Measurements from ENCODE around the gene HOXA5.

The HOXA5 gene

GRCh38 chr7:27108390-27109127, 34.9 kb downstream of the HOXA5 start:
- no peak for DNase-seq (ENCODE audit: low spot score)

GRCh38 chr7:27107391-27108381, 35.8 kb downstream of the HOXA5 start:
- no peak for DNase-seq (ENCODE audit: low spot score)

- no peak for DNase-seq (ENCODE audit: low spot score)
These were observed 36.6 kb downstream of the HOXA5 start for GRCh38 chr7:27106901-27107240.

GRCh38 chr7:27106181-27106900, 37.1 kb downstream of the HOXA5 start:
- DNase-seq (ENCODE audit: low spot score), result no peak

DNA sequence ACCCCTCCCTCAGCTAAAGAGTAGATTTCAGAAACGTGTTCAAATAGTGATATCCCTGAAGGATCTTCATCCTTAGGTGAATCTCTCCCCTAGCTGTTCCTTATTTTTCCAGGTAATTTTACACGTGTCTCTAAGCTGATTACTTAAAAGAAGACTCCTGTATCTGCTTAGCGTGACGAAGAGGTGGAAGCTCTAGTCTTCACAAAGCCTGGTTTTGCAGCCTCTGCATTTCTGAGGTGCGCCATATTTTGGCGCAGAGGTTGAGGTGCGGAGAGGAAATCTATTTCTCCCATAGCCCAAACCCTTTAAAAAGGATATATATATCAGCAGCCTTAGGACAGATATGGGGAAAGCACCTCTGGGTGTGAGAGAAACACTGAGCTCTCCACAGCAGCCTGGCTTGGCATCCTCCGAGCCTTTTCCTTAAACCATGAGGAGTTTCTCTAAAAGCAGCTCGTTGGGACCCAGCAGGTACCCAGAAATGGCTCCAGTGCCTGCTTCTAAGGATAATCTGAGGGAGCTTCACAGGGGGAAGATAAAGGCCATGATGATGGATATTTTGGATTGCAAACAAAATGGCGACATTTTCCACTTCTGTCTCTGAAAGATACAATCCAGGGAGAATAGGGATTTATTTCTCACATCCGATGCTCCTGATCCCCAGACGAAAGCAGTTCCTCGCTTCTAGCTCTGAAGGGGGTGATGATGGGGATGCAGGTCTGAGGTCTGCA, 38.0 kb downstream of the HOXA5 start:
- DNase-seq (ENCODE audit: low spot score), result no peak

GRCh38 chr7:27104341-27105058, 39.0 kb downstream of the HOXA5 start:
- DNase-seq (ENCODE audit: low spot score), result no peak

- no peak for DNase-seq (ENCODE audit: low spot score)
These were observed 39.8 kb downstream of the HOXA5 start for GRCh38 chr7:27103489-27104226.

DNA sequence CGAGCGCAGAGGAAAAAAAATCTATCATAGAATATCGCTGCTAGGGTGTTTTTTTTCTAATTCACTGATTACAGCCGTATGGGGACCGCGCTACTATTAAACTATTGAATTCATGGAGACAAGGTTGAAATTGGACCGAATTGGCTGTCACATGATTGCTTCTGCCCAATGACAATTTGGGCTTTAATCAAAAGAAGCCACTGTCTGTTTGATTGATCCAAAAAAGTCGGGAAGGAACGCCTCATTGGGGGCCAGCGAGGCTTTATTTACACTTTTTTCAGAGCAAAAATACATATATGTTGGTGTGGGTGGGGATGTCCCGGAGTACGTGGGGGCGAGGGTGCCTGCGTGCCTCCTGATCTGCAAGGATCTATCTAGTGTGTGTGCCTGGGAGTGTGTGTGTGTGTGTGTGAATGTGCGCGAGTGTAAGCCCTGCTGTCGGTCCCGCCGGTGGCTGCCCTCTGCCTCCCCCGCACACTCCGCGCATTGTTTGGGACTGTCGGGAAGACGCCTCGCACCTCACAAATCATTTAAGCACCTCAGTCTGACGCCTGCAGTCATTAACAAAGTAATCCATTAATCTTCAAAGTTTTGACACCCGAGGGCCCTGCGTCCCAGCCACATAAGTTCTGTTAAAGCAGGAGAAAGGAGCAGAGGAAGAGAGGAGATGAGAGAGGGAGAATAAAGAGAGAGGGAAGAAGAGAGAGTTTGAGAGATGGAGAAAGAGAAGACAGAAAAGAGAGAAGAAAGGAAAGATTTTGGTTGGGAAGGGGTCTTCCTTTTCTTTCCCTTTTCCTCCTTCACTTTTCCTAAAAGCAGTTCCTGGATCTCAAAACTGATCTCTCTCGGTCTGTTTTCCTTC, 40.7 kb downstream of the HOXA5 start, which contains the start of gene HOXA2:
Gene HOXA2, minus strand, starts transcription at position 103 of the 862 bp plus-strand sequence. CDS start 183 bp downstream, outside the sequence.
- no peak for DNase-seq (ENCODE audit: low spot score)

GRCh38 chr7:27101957-27102580, 41.4 kb downstream of the HOXA5 start:
- DNase-seq (ENCODE audit: low spot score), result no peak

GRCh38 chr7:27101171-27101956, 42.1 kb downstream of the HOXA5 start:
- no peak for DNase-seq (ENCODE audit: low spot score)

DNA sequence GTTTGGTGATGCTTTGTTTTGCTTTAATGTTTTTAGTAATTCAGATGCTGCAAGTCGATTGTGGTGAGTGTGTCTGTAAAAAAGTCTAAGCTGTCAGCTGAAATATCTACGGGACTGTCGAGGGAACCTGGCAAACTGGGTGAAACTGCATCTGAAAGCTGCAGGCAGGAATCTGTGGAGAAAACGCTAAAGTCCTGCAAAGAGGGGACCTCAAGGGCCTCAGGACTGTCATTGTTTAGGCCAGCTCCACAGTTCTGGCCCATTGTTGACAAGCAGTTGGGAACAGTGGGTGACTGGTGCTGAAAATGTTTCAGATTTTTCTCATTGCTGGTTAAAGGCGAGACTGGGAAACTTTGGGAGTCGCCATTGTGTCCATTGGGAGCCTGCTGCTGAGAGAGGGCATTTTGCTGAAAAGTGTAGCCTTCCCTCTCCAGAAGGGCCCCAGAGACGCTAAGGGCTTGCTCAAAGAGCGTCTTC, 42.7 kb downstream of the HOXA5 start:
- DNase-seq (ENCODE audit: low spot score), result no peak

DNA sequence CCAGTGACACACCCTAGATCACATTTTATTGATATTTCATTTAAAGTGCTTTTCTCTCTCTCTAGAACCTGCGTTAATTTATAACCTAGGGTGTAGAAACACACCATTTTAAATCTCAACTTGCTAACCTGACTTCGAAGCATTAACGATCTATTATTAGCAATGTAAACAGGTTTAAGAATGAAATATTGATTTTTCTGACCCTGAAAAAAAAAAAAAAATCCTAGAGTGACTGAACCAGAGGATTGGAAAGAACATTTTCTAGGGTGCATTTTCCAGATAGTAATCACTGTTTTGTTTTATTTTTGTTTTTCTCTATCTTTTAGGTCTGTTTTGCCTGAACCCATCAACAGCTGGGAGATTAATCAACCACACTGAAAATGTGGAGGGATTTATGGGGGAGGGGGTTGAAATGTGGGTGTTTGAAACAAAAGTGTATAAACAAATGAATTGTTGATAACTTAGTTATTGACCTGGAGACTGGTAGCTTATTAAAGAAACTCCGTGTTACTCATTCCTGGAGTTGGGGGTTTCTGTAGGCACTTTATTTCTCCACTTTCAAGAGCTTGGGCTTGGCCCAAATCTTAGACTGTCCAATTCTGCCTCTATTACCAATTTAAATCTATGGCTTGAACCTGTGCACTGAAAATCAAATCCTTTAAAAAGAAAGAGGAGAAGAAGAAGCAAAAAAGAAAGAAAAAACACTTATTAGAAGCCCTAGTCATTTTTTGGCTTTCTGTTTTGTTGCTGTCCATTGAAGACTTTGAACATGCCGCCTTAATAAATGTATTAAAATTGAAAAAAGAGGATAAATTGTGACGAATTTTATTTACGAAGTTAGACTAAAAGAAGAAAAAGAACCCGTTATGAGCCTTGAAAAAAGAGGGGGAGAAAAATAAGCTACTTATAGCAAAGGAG, 43.8 kb downstream of the HOXA5 start:
- DNase-seq (ENCODE audit: low spot score), result no peak

DNA sequence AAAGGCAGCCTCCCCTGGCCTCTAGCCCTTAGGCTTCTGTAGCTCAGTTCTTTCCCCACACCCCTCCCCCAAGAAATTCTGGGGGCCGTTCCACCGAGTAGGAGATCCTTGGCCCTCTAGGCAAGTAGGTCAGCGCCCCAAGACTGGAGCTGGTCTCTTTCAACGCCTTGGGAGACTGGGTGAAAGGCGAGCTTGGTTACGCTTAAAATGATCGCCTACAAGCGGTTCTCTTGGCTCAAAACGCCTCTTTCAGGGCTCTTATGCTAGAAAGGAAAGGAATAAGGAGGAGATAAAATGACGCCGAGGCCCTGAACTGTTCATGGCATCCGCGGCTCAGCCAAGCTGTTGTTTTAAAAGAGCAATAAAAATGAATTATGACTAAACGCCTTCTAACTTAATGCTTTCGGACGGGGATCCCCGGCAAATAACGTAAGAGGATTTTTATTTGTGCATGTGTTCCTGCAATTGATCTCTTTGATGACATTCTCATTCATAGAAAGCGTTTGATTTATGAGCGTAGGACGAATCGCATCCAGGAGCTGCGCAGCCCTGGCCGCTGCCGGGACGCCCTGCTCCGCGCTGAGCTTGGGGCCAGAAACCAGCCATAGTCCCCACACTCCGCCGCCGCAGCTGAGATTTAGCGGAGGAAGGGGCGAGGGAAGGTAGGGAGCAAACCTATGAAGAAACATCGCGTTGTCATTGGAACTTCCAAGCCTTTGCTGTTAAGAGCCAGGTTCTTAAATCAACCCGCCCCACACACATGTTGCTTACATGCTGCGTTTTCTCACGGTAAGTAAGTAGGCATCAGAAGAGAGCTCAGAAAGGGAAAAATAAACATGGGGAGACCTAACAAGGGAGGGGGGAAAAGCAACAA, 44.7 kb downstream of the HOXA5 start:
- DNase-seq (ENCODE audit: low spot score), result no peak

- DNase-seq (ENCODE audit: low spot score), result no peak
These were observed 45.5 kb downstream of the HOXA5 start for GRCh38 chr7:27097686-27098577.
